HCT116 (cell line): Measurements from ENCODE around the gene NPB. TPM values are rescaled to one million over a fixed set of nuclear protein-coding genes. Genes with fewer than 3 reads are reported as not detected.

Experiments
- ATAC-seq: fragments of 200-7000 bp; cut with Tn5 transposase; 2 replicates; pipeline ENCODE4 v1.9.1; 2020; ENCODE audit warnings: mild to moderate bottlenecking, moderate library complexity
- BruUV-seq: library from RNA; stranded (reverse); fragments of 400-500 nt; replicated peaks from 2 replicates; lab custom pipeline; 2021; lab: Mats Ljungman, UMichigan
- CTCF ChIA-PET: fragments of 300-600 bp; sonication (Branson Sonifier 250); formaldehyde crosslinking; loops from one replicate; lab custom pipeline; 2021; ENCODE audit warnings: antibody characterized with exemption; lab: Charles Lee
- POLR2A ChIA-PET: fragments of 300-600, 350-600 bp; sonication (Branson Sonifier 250); formaldehyde crosslinking; loops from one replicate; lab custom pipeline; 2021; ENCODE audit warnings: antibody characterized with exemption; lab: Charles Lee
- RAD21 ChIA-PET, 2 experiments: fragments of 300-600 bp; sonication (Branson Sonifier 250); formaldehyde crosslinking; loops; one replicate each; lab custom pipeline; 2023; ENCODE audit warnings: low total read pairs in 2 of 2; ENCODE audit not compliant: uncharacterized antibody in 2 of 2, unreplicated experiment in 2 of 2, low non-redundant PET in 1 of 2; lab: Charles Lee
- DNase-seq: peaks from one replicate; pipeline ENCODE4 v3.0.0-alpha.2; 2010; ENCODE audit warnings: low read depth, low spot score
- H2AFZ ChIP-seq: fragments of 200-600 bp; shearing (Covaris generic), sonication (generic); 2 replicates; pipeline ENCODE4 v1.6.1; 2017; ENCODE audit warnings: low read depth, mixed run types, mixed read lengths, antibody characterized with exemption, low read length; ENCODE audit not compliant: poor library complexity, severe bottlenecking
- H3K27ac ChIP-seq: 2 replicates; pipeline ENCODE4 v1.5.1; 2012; ENCODE audit warnings: low read depth, low read length
- H3K27me3 ChIP-seq: fragments of 200-600 bp; sonication (generic); 2 replicates; pipeline ENCODE4 v1.6.1; 2016; ENCODE audit warnings: mixed run types, low read length, mixed read lengths; ENCODE audit not compliant: insufficient read depth
- H3K36me3 ChIP-seq, 2 experiments: fragments of 200-500 bp in 1 of 2; fragments of 200-600 bp in 1 of 2; sonication (Bioruptor generic) in 1 of 2; sonication (generic) in 1 of 2; 2 replicates each; pipeline versions ENCODE4 v1.5.1 to v1.6.1; 2014 to 2016; ENCODE audit warnings: low read length in 2 of 2, inconsistent platforms in 1 of 2, mixed read lengths in 1 of 2, mixed run types in 1 of 2; ENCODE audit not compliant: insufficient read depth in 2 of 2, control insufficient read depth in 1 of 2
- H3K4me1 ChIP-seq, 2 experiments: fragments of 200-600 bp in 1 of 2; sonication (generic) in 1 of 2; 2 replicates each; pipeline versions ENCODE4 v1.5.1 to v1.6.1; 2012 to 2017; ENCODE audit warnings: low read length in 2 of 2, inconsistent platforms in 1 of 2, mild to moderate bottlenecking in 1 of 2, mixed read lengths in 1 of 2, mixed run types in 1 of 2, moderate library complexity in 1 of 2; ENCODE audit not compliant: insufficient read depth in 2 of 2, control insufficient read depth in 1 of 2
- H3K4me2 ChIP-seq: fragments of 200-600 bp; sonication (generic); 2 replicates; pipeline ENCODE4 v1.6.1; 2017; ENCODE audit warnings: mixed run types, low read length, mixed read lengths
- H3K4me3 ChIP-seq, 2 experiments: fragments of 200-600 bp in 1 of 2; sonication (generic) in 1 of 2; replicated peaks in 1 of 2; 2 replicates each; pipeline ENCODE4 v1.5.1; 2011 to 2016; ENCODE audit warnings: low read length in 2 of 2, control low read depth in 1 of 2, low read depth in 1 of 2, mild to moderate bottlenecking in 1 of 2, mixed read lengths in 1 of 2, mixed run types in 1 of 2
- H3K79me2 ChIP-seq: fragments of 200-600 bp; sonication (generic); 2 replicates; pipeline ENCODE4 v1.6.1; 2017; ENCODE audit warnings: mild to moderate bottlenecking, mixed run types, low read length, moderate library complexity, mixed read lengths; ENCODE audit not compliant: insufficient read depth
- H3K9ac ChIP-seq: fragments of 200-600 bp; sonication (generic); 2 replicates; pipeline ENCODE4 v1.6.1; 2016; ENCODE audit warnings: low read length, mixed read lengths
- H3K9me2 ChIP-seq: fragments of 200-600 bp; sonication (generic), shearing (Covaris generic); 2 replicates; pipeline ENCODE4 v1.6.1; 2017; ENCODE audit warnings: mixed run types, mild to moderate bottlenecking, moderate library complexity; ENCODE audit not compliant: insufficient read depth
- H3K9me3 ChIP-seq, 2 experiments: fragments of 200-500 bp in 1 of 2; fragments of 200-600 bp in 1 of 2; sonication (Bioruptor generic) in 1 of 2; sonication (generic) in 1 of 2; 2 replicates each; pipeline ENCODE4 v1.6.1; 2014 to 2017; ENCODE audit warnings: low read length in 2 of 2, mixed read lengths in 2 of 2, inconsistent platforms in 1 of 2, low read depth in 1 of 2, mild to moderate bottlenecking in 1 of 2, mixed run types in 1 of 2, moderate library complexity in 1 of 2; ENCODE audit not compliant: control insufficient read depth in 1 of 2, insufficient read depth in 1 of 2
- H4K20me1 ChIP-seq: fragments of 200-600 bp; sonication (generic), shearing (Covaris generic); 2 replicates; pipeline ENCODE4 v1.6.1; 2017; ENCODE audit warnings: mixed run types, mild to moderate bottlenecking, moderate library complexity; ENCODE audit not compliant: insufficient read depth
- ATF3 ChIP-seq: IDR thresholded peaks from 2 replicates; pipeline ENCODE4 v1.6.1; 2012
- CBX3 ChIP-seq: IDR thresholded peaks from 2 replicates; pipeline ENCODE4 v1.6.1; 2012; ENCODE audit warnings: low read depth
- CTCF ChIP-seq, 3 experiments: fragments of 200-600 bp in 1 of 3; sonication (generic) in 1 of 3; IDR thresholded peaks in 2 of 3; conservative IDR thresholded peaks in 1 of 3; 2 replicates each; pipeline ENCODE4 v1.5.1; 2012 to 2017; ENCODE audit warnings: low read depth in 2 of 3, low read length in 2 of 3, antibody characterized with exemption in 1 of 3, borderline replicate concordance in 1 of 3, control low read depth in 1 of 3, mild to moderate bottlenecking in 1 of 3, mixed read lengths in 1 of 3, mixed run types in 1 of 3, moderate library complexity in 1 of 3; ENCODE audit not compliant: insufficient read depth in 1 of 3
- ELF1 ChIP-seq: IDR thresholded peaks from 2 replicates; pipeline ENCODE4 v1.6.1; 2012; ENCODE audit warnings: low read depth, borderline replicate concordance
- EZH2phosphoT487 ChIP-seq: fragments of 200-600 bp; IDR thresholded peaks from 2 replicates; pipeline ENCODE4 v1.6.1; 2018; ENCODE audit warnings: antibody characterized with exemption, borderline replicate concordance
- MAX ChIP-seq: IDR thresholded peaks from 2 replicates; pipeline ENCODE4 v1.6.1; 2012
- POLR2A ChIP-seq: IDR thresholded peaks from 2 replicates; pipeline ENCODE4 v1.7.0; 2011; ENCODE audit warnings: borderline replicate concordance; ENCODE audit not compliant: insufficient read depth, insufficient read length; ENCODE audit errors: extremely low read depth
- POLR2AphosphoS5 ChIP-seq: IDR thresholded peaks from 2 replicates; pipeline ENCODE4 v1.6.1; 2011; ENCODE audit warnings: mild to moderate bottlenecking, low read depth, low read length, moderate library complexity
- RAD21 ChIP-seq: IDR thresholded peaks from 2 replicates; pipeline ENCODE4 v1.6.1; 2012; ENCODE audit warnings: low read depth, mild to moderate bottlenecking
- SP1 ChIP-seq: IDR thresholded peaks from 2 replicates; pipeline ENCODE4 v1.6.1; 2012; ENCODE audit warnings: low read depth
- YY1 ChIP-seq: IDR thresholded peaks from 2 replicates; pipeline ENCODE4 v1.6.1; 2011; ENCODE audit warnings: low read length, low read depth, moderate library complexity, mild to moderate bottlenecking; ENCODE audit not compliant: insufficient replicate concordance; ENCODE audit errors: extremely low read depth
- ZFX ChIP-seq: fragments of 450-650 bp; IDR thresholded peaks from 2 replicates; pipeline ENCODE4 v1.6.1; 2017
- intact Hi-C: fragments of 100-400 bp; cut with micrococcal nuclease; formaldehyde crosslinking; loops from 2 replicates; pipeline ENCODE4 v1.10.0; 2022
- total RNA-seq: library from RNA; stranded (reverse); gene quantifications from one replicate; pipeline ENCODE4 v1.2.1, GENCODE V29; 2021; ENCODE audit not compliant: unreplicated experiment

NPB gene
- total RNA-seq, 1 experiment from 2014 or later: 1.2 TPM

GRCh38 chr17:81905424-81905875 is 3.4 kb downstream of the NPB start:
- Histone ChIP-seq H3K9me3 (no peaks in the 10 kb centered on the region), H4K20me1 (no peaks in the 10 kb centered on the region), H3K4me3 (no peak overlapping the region), H3K9ac (no peak overlapping the region), H3K4me1 (peaks cover 6 to 25% of the 10 kb centered on the region in 2 experiments), H3K4me2 (no peak overlapping the region), H3K79me2 (peaks cover 6% of the 10 kb centered on the region; the same call in 1 of the 2 replicates), H3K9me2 (no peaks in the 10 kb centered on the region), H3K36me3 (peaks cover 0 to 13% of the 10 kb centered on the region in 2 experiments; a peak in 2 of 4 replicates), H3K27me3 (no peaks in the 10 kb centered on the region), H3K27ac (no peak overlapping the region), H2AFZ (no peak overlapping the region)
- DNase-seq (no peak), ATAC-seq (no peak)
- RAD21 ChIA-PET: no interaction called here
- TF ChIP-seq POLR2AphosphoS5: no peak
- no peak for TF ChIP-seq ATF3
- no peak for TF ChIP-seq MAX
- no peak for TF ChIP-seq YY1
- no peak for TF ChIP-seq POLR2A
- no peak for TF ChIP-seq CBX3
- TF ChIP-seq RAD21: no peak
- no peak for TF ChIP-seq EZH2phosphoT487
- TF ChIP-seq ELF1: no peak
- no peak for TF ChIP-seq SP1
- no peak for TF ChIP-seq ZFX
- TF ChIP-seq CTCF (IDR thresholded peaks at IDR 0.05 in 2 of 3, conservative IDR thresholded peaks at IDR 0.05 in 1 of 3; ENCODE audit: borderline replicate concordance in 1 of 3, insufficient read depth in 1 of 3, low read depth in 2 of 3, low read length in 2 of 3): no peak
- no TSS peak for BruUV-seq
- POLR2A ChIA-PET: no interaction called here
- CTCF ChIA-PET: no interaction called here
- intact Hi-C loops: no loop called here
